Body of pancreas (tissue), 4 donors: ENCODE measurements around the gene MYOZ2.
"Not testable (repeated sequence)": the region's sequence is repeated elsewhere in the genome, so short reads cannot be mapped to it uniquely, and the experiment has no call there.

Experiments used
- CTCF ChIP-seq, 7 experiments: fragments of 450-650 bp in 4 of 7; fragments of 200-600 bp in 3 of 7; sonication (generic) in 3 of 7; IDR thresholded peaks; one replicate each; pipeline ENCODE4 v1.5.1; 2016 to 2019; ENCODE audit warnings: antibody characterized with exemption in 7 of 7
- POLR2A ChIP-seq, 3 donors: fragments of 450-650 bp; IDR thresholded peaks; one replicate each; pipeline ENCODE4 v1.6.1; 2016; ENCODE audit warnings: antibody characterized with exemption in 3 of 3, mild to moderate bottlenecking in 2 of 3

- not testable (repeated sequence) for TF ChIP-seq CTCF, POLR2A (IDR thresholded peaks at IDR 0.05)
Observed at GRCh38 chr4:119143341-119143740, 7.7 kb downstream of the MYOZ2 start.
